Suprapubic skin (tissue), 4 donors: ENCODE data around the gene AFG1L. TPM values are rescaled to one million over a fixed set of nuclear protein-coding genes. Genes with fewer than 3 reads are reported as not detected.

Experiments
- DNase-seq, 2 donors: peaks; one replicate each; pipeline ENCODE4 v3.0.0-alpha.2; 2019; ENCODE audit warnings: low spot score in 2 of 2
- H3K27ac ChIP-seq: fragments of 200-600 bp; sonication (generic); one replicate; pipeline ENCODE4 v1.5.1; 2019
- H3K27me3 ChIP-seq: fragments of 200-600 bp; sonication (generic); one replicate; pipeline ENCODE4 v1.5.1; 2019
- H3K36me3 ChIP-seq: fragments of 200-600 bp; sonication (generic); one replicate; pipeline ENCODE4 v1.5.1; 2019
- H3K4me1 ChIP-seq: fragments of 200-600 bp; sonication (generic); one replicate; pipeline ENCODE4 v1.5.1; 2019
- H3K4me3 ChIP-seq: fragments of 200-600 bp; sonication (generic); one replicate; pipeline ENCODE4 v1.5.1; 2019; ENCODE audit warnings: mild to moderate bottlenecking
- H3K9me3 ChIP-seq: fragments of 200-600 bp; sonication (generic); one replicate; pipeline ENCODE4 v1.5.1; 2019
- EP300 ChIP-seq: sonication (generic); formaldehyde crosslinking; IDR thresholded peaks from one replicate; pipeline ENCODE4 v1.6.1; 2017; ENCODE audit warnings: antibody characterized with exemption
- POLR2A ChIP-seq, 2 donors: fragments of 450-650 bp; IDR thresholded peaks; one replicate each; pipeline ENCODE4 v1.6.1; 2017; ENCODE audit warnings: antibody characterized with exemption in 2 of 2, mild to moderate bottlenecking in 2 of 2, moderate library complexity in 2 of 2
- POLR2AphosphoS5 ChIP-seq, 3 donors: sonication (generic); formaldehyde crosslinking; IDR thresholded peaks; one replicate each; pipeline ENCODE4 v1.6.1; 2017; ENCODE audit warnings: antibody characterized with exemption in 3 of 3
- WGBS: methylation state at CpG from one replicate; pipeline ENCODE4 v1.1.5; 2018; 5-methylcytosine and 5-hydroxymethylcytosine counted together
- total RNA-seq, 4 donors: library from RNA; depleted of rRNA; stranded (reverse); fragments of >200 nt; gene quantifications; one replicate each; pipeline ENCODE4 v1.1.0, GENCODE V29; 2016
- TF ChIP-seq, protein P1 (sequence below), 2 donors: fragments of 200-600 bp in 1 of 2; fragments of 450-650 bp in 1 of 2; sonication (generic) in 1 of 2; IDR thresholded peaks; one replicate each; pipeline ENCODE4 v1.5.1; 2016 to 2019; ENCODE audit warnings: antibody characterized with exemption in 2 of 2, mild to moderate bottlenecking in 1 of 2, moderate library complexity in 1 of 2

AFG1L gene
- total RNA-seq, 4 donors from 2014 or later = 1.3 to 7.4 (median 3.0) TPM

DNA sequence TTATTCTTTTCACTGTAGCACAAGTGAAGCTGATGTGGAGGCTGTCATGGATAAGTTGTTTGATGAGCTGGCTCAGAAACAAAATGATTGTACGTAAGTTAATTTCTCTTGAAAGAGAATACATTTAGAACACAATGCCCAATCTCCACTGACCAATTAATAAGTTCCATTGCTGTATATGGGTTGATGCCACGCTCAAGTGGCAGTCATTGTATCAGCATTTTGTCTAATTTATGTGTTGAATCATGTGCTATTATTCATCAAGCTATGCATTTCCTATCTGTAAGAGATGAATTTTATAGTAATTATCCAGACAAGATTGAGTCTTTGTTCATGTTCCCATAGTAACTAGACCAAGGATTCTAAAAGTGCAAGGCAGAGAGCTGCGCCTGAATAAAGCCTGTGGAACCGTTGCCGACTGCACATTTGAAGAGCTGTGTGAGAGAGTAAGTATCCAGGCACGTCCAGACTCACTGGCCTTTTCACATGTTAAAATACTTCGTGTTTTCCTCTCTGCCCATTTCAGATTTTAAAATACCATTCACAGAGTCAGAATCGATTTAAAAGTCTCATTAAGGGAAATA, 182.1 kb downstream of the AFG1L start:
- Histone ChIP-seq H3K4me1 (no peaks in the 10 kb centered on the region), H3K27ac (no peak overlapping the region), H3K27me3 (no peaks in the 10 kb centered on the region), H3K9me3 (no peaks in the 10 kb centered on the region), H3K36me3 (no peaks in the 10 kb centered on the region), H3K4me3 (no peak overlapping the region)
- no peak for DNase-seq
- TF ChIP-seq POLR2AphosphoS5 (IDR thresholded peaks at IDR 0.05) = no peak
- no peak for TF ChIP-seq POLR2A (IDR thresholded peaks at IDR 0.05)
- TF ChIP-seq EP300 = no peak
- TF ChIP-seq, protein P1, sequence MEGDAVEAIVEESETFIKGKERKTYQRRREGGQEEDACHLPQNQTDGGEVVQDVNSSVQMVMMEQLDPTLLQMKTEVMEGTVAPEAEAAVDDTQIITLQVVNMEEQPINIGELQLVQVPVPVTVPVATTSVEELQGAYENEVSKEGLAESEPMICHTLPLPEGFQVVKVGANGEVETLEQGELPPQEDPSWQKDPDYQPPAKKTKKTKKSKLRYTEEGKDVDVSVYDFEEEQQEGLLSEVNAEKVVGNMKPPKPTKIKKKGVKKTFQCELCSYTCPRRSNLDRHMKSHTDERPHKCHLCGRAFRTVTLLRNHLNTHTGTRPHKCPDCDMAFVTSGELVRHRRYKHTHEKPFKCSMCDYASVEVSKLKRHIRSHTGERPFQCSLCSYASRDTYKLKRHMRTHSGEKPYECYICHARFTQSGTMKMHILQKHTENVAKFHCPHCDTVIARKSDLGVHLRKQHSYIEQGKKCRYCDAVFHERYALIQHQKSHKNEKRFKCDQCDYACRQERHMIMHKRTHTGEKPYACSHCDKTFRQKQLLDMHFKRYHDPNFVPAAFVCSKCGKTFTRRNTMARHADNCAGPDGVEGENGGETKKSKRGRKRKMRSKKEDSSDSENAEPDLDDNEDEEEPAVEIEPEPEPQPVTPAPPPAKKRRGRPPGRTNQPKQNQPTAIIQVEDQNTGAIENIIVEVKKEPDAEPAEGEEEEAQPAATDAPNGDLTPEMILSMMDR (IDR thresholded peaks at IDR 0.05) = no peak
- WGBS = 83% methylated on average over 8 of the region's 8 CpGs

DNA sequence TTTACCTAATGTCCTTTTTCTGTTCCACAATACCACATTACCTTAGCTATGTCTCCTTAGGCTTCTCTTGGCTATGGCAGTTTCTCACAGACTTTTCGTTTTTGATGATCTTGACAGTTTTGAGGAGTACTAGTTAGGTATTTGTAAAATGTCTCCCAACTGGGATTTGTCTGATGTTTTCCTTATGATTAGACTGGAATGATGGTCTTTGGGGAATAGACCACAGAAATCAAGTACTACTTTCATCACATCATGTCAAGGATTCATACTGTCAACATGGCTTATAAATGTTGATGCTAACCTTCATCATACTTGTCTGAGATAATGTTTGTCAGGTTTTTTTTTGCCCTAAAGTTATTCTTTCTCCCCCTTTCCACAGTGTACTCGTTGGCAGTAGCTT, 187.7 kb downstream of the AFG1L start:
- 73% methylated on average over 2 of the region's 2 CpGs for WGBS
- TF ChIP-seq POLR2AphosphoS5 (IDR thresholded peaks at IDR 0.05) = no peak
- TF ChIP-seq EP300 = no peak

DNA sequence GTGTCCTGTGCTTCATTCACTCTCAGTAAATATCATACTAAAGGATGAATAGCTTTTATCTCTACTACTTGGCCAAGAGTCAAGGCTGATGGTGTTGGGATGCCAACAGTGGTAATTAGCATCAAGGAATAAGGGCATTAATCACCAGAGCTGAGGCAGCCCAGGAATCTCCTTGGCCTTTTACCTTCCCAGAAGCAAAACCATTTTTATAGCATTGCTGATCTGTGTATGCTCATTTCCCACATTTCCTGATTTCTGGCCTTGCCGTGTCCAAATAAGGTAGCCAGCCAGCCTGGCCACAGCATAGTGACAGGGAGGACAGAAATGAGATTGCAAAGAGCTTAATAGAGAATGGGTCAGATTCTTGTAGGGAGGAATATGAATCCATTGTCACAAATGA, 189.2 kb downstream of the AFG1L start:
- no peak overlapping the region for H3K27ac ChIP-seq
- no peaks in the 10 kb centered on the region for H3K4me1 ChIP-seq
- no peak for TF ChIP-seq POLR2AphosphoS5 (IDR thresholded peaks at IDR 0.05)
- no peak for TF ChIP-seq POLR2A (IDR thresholded peaks at IDR 0.05)
- no peak overlapping the region for H3K4me3 ChIP-seq
- DNase-seq = no peak
- H3K36me3 ChIP-seq = no peaks in the 10 kb centered on the region
- 80% methylated on average over 1 of the region's 1 CpG for WGBS
- no peaks in the 10 kb centered on the region for H3K9me3 ChIP-seq
- H3K27me3 ChIP-seq = no peaks in the 10 kb centered on the region

More for the DNA sequence above, 187.7 kb downstream of the AFG1L start:
- Histone ChIP-seq H3K27ac (no peak overlapping the region), H3K27me3 (no peaks in the 10 kb centered on the region), H3K36me3 (no peaks in the 10 kb centered on the region), H3K4me3 (no peak overlapping the region), H3K9me3 (no peaks in the 10 kb centered on the region), H3K4me1 (no peaks in the 10 kb centered on the region)
- no peak for DNase-seq

DNA sequence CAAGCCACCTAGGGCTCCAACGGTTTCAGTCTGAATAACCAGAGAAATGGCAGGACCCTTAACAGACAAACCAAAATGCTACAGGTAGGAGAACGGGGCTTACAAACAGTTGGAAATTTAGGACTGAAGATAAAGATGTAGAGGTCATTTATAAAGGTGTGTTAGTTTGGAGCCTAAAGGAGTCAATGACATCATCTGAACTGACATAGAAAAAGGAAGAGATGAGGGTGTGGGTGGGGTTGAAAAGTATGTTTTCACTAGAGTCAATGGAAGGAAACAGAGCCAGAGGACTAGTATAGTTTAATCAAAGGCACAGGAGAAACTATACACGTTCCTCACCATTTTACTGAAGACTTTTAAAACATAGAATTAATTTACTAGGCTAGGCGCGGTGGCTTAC, 194.8 kb downstream of the AFG1L start:
- H3K9me3 ChIP-seq = no peaks in the 10 kb centered on the region
- no peaks in the 10 kb centered on the region for H3K27me3 ChIP-seq
- 93% methylated on average over 5 of the region's 5 CpGs for WGBS

DNA sequence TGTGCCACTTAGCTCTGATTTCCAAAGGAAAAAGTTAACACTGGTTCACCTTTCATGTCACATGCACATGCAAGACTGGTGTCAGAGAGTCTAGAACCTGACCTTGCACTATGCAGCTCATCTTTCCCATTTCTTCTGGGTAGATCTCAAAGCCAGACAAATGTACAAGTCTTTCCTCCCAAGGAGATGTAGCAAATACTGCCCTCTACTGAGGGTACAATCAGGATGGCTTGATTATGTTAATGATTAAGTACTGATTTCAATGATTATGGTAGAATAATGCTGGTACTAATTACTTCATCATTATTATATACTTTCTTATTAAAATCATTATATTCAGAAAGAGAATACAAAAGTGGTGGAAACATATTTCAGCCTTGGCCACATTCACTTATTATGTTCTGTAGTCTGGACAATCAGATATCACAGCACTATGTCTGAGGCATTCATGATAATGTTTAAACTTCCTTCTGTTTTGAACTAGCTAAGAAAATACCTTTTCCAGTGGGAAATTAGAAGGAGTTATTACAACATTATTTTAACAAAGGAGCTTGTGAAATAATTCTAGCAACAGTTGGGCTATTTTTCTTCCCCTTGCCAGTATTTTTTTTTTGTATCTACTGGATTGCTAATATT, 197.4 kb downstream of the AFG1L start:
- Histone ChIP-seq H3K4me1 (no peaks in the 10 kb centered on the region), H3K27ac (no peak overlapping the region), H3K27me3 (no peaks in the 10 kb centered on the region), H3K36me3 (no peaks in the 10 kb centered on the region), H3K4me3 (no peak overlapping the region), H3K9me3 (no peaks in the 10 kb centered on the region)
- no peak for DNase-seq
- no peak for TF ChIP-seq POLR2AphosphoS5 (IDR thresholded peaks at IDR 0.05)
- TF ChIP-seq POLR2A (IDR thresholded peaks at IDR 0.05) = no peak
- no peak for TF ChIP-seq EP300
- TF ChIP-seq, protein P1 (IDR thresholded peaks at IDR 0.05) = peak in 1 of 2 donors; percentile 33

More for the DNA sequence above, 194.8 kb downstream of the AFG1L start:
- Histone ChIP-seq H3K36me3 (no peaks in the 10 kb centered on the region), H3K4me1 (no peaks in the 10 kb centered on the region), H3K4me3 (no peak overlapping the region), H3K27ac (no peak overlapping the region)
- DNase-seq = no peak
- TF ChIP-seq, protein P1 (IDR thresholded peaks at IDR 0.05) = no peak
- TF ChIP-seq POLR2A (IDR thresholded peaks at IDR 0.05) (no peak), EP300 (no peak), POLR2AphosphoS5 (IDR thresholded peaks at IDR 0.05) (no peak)

DNA sequence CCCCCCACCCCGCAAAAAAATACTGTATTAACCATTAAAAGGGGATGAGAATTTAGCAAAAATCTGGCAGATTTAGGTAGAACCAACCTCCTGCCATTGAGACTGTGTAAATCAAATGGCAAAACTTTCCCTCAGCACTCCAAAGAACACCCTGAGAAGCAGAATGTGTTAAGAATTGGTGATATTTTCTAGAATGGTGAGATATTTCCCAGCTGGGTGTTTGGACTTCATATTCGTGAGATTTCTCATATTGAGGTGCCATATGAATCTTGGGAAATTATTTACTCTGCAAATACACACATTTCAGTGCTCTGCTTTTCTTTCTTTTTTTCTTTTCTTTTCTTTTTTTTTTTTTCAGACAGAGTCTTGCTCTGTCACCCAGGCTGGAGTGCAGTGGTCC, 199.6 kb downstream of the AFG1L start:
- no peaks in the 10 kb centered on the region for H3K27me3 ChIP-seq
- no peaks in the 10 kb centered on the region for H3K9me3 ChIP-seq
- no peak for DNase-seq
- no peaks in the 10 kb centered on the region for H3K4me1 ChIP-seq
- H3K36me3 ChIP-seq = no peaks in the 10 kb centered on the region
- TF ChIP-seq POLR2AphosphoS5 (IDR thresholded peaks at IDR 0.05) (no peak), EP300 (no peak), POLR2A (IDR thresholded peaks at IDR 0.05) (no peak)
- TF ChIP-seq, protein P1 (IDR thresholded peaks at IDR 0.05) = no peak
- H3K27ac ChIP-seq = no peak overlapping the region
- H3K4me3 ChIP-seq = no peak overlapping the region
- 96% methylated on average over 2 of the region's 2 CpGs for WGBS
